OCI-LY3 (cell line): ENCODE measurements around the gene RAD51B.

Source experiments
- H2AFZ ChIP-seq: fragments of 200-600, 300-600 bp; shearing (Covaris generic); 2 replicates; pipeline ENCODE4 v1.6.0; 2014; ENCODE audit warnings: antibody characterized with exemption, low read depth, low read length
- H3K27ac ChIP-seq: fragments of 200-600, 300-600 bp; sonication (generic); 2 replicates; pipeline ENCODE4 v1.5.1; 2014; ENCODE audit warnings: mild to moderate bottlenecking, low read length, moderate library complexity, mixed read lengths
- H3K27me3 ChIP-seq: fragments of 200-600, 300-600 bp; sonication (generic); 2 replicates; pipeline ENCODE4 v1.6.1; 2014; ENCODE audit warnings: low read depth, low read length, mixed read lengths
- H3K36me3 ChIP-seq: fragments of 200-600, 300-600 bp; sonication (generic); replicated peaks from 2 replicates; pipeline ENCODE3; 2014; ENCODE audit warnings: low read depth, low read length, mixed read lengths
- H3K4me1 ChIP-seq: fragments of 300-600, 200-600 bp; sonication (generic); 2 replicates; pipeline ENCODE4 v1.6.1; 2014; ENCODE audit warnings: low read length, mixed read lengths
- H3K4me2 ChIP-seq: fragments of 200-600, 300-600 bp; sonication (generic); 2 replicates; pipeline ENCODE4 v1.6.1; 2014; ENCODE audit warnings: low read length, mixed read lengths
- H3K4me3 ChIP-seq: fragments of 300-600, 200-600 bp; sonication (generic); 2 replicates; pipeline ENCODE4 v1.5.1; 2014; ENCODE audit warnings: antibody characterized with exemption, mild to moderate bottlenecking, low read length, moderate library complexity
- H3K79me2 ChIP-seq: fragments of 300-600, 200-600 bp; shearing (Covaris generic); 2 replicates; pipeline ENCODE4 v1.6.1; 2014; ENCODE audit warnings: mild to moderate bottlenecking, low read length, mixed read lengths
- H3K9ac ChIP-seq: fragments of 300-600, 200-600 bp; shearing (Covaris generic); 2 replicates; pipeline ENCODE4 v1.6.0; 2014; ENCODE audit warnings: mild to moderate bottlenecking, low read length, moderate library complexity
- H3K9me3 ChIP-seq: fragments of 200-600, 300-600 bp; shearing (Covaris generic); 2 replicates; pipeline ENCODE4 v1.6.1; 2014; ENCODE audit warnings: low read length, mixed read lengths; ENCODE audit not compliant: insufficient read depth
- H4K20me1 ChIP-seq: fragments of 200-600, 300-600 bp; sonication (generic); 2 replicates; pipeline ENCODE4 v1.6.1; 2016; ENCODE audit warnings: low read length, mixed read lengths; ENCODE audit not compliant: insufficient read depth
- EZH2phosphoT487 ChIP-seq: fragments of 200-600 bp; shearing (Covaris generic); IDR thresholded peaks from 2 replicates; pipeline ENCODE4 v1.6.1; 2018; ENCODE audit warnings: antibody characterized with exemption, mixed run types, low read depth
- TF ChIP-seq, protein P1 (sequence below): fragments of 200-600, 300-600 bp; sonication (generic); IDR thresholded peaks from 2 replicates; pipeline ENCODE4 v1.5.1; 2014; ENCODE audit warnings: antibody characterized with exemption, low read length, low read depth

RAD51B gene

GRCh38 chr14:68032154-68032553, 212.6 kb downstream of the RAD51B start:
- Histone ChIP-seq H3K4me1 (no peaks in the 10 kb centered on the region), H4K20me1 (no peaks in the 10 kb centered on the region), H3K9me3 (no peaks in the 10 kb centered on the region), H3K79me2 (no peaks in the 10 kb centered on the region), H3K4me2 (no peak overlapping the region), H3K27me3 (no peaks in the 10 kb centered on the region), H3K36me3 (no peaks in the 10 kb centered on the region), H3K4me3 (no peak overlapping the region), H3K9ac (no peak overlapping the region), H2AFZ (no peak overlapping the region), H3K27ac (no peak overlapping the region)
- TF ChIP-seq, protein P1, sequence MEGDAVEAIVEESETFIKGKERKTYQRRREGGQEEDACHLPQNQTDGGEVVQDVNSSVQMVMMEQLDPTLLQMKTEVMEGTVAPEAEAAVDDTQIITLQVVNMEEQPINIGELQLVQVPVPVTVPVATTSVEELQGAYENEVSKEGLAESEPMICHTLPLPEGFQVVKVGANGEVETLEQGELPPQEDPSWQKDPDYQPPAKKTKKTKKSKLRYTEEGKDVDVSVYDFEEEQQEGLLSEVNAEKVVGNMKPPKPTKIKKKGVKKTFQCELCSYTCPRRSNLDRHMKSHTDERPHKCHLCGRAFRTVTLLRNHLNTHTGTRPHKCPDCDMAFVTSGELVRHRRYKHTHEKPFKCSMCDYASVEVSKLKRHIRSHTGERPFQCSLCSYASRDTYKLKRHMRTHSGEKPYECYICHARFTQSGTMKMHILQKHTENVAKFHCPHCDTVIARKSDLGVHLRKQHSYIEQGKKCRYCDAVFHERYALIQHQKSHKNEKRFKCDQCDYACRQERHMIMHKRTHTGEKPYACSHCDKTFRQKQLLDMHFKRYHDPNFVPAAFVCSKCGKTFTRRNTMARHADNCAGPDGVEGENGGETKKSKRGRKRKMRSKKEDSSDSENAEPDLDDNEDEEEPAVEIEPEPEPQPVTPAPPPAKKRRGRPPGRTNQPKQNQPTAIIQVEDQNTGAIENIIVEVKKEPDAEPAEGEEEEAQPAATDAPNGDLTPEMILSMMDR: no peak
- no peak for TF ChIP-seq EZH2phosphoT487

DNA sequence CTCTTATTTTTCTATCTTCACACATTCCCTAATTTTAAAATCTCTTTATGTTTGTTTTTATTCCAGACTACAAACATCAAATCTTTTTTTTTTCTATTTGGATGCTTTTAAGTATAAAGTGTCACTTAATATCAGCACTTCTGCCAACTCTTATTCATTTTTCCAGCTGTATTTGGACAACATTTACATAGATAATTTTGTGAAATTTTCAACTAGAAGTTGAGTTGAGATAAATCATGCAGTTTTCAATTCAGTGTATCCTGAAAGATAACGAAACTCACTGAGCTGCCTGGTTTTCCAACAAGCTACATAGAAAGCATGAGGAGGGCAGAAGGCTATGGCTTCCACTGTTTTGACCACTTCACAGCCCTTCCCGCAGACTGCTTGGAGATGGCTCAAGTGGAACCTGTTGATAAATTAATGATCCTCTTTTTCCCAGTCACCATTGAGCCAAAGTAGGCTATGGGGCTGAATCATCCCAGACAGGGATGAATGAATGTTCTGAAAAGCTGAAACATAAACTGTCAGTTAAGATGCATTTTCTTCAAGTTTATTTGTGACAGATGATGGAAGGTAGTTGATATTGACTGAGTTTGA, 213.9 kb downstream of the RAD51B start:
- Histone ChIP-seq H3K9ac (no peak overlapping the region), H2AFZ (no peak overlapping the region), H3K9me3 (no peaks in the 10 kb centered on the region), H3K36me3 (no peaks in the 10 kb centered on the region), H3K4me2 (no peak overlapping the region), H3K4me3 (no peak overlapping the region), H3K27ac (no peak overlapping the region), H3K79me2 (no peaks in the 10 kb centered on the region), H4K20me1 (no peaks in the 10 kb centered on the region), H3K4me1 (no peaks in the 10 kb centered on the region), H3K27me3 (no peaks in the 10 kb centered on the region)
- TF ChIP-seq, protein P1: no peak
- TF ChIP-seq EZH2phosphoT487: no peak

GRCh38 chr14:68034896-68035295, 215.3 kb downstream of the RAD51B start:
- Histone ChIP-seq H3K4me2 (no peak overlapping the region), H3K4me3 (no peak overlapping the region), H3K79me2 (no peaks in the 10 kb centered on the region), H3K27ac (no peak overlapping the region), H3K9ac (no peak overlapping the region), H3K9me3 (no peaks in the 10 kb centered on the region), H2AFZ (no peak overlapping the region), H4K20me1 (no peaks in the 10 kb centered on the region), H3K27me3 (no peaks in the 10 kb centered on the region), H3K36me3 (no peaks in the 10 kb centered on the region), H3K4me1 (no peaks in the 10 kb centered on the region)
- no peak for TF ChIP-seq EZH2phosphoT487
- TF ChIP-seq, protein P1: no peak

GRCh38 chr14:68036202-68036601, 216.6 kb downstream of the RAD51B start:
- no peak overlapping the region for H3K9ac ChIP-seq
- no peaks in the 10 kb centered on the region for H4K20me1 ChIP-seq
- no peaks in the 10 kb centered on the region for H3K27me3 ChIP-seq
- H3K9me3 ChIP-seq: no peaks in the 10 kb centered on the region
- H3K27ac ChIP-seq: no peak overlapping the region
- no peaks in the 10 kb centered on the region for H3K36me3 ChIP-seq
- no peak overlapping the region for H2AFZ ChIP-seq
- H3K4me1 ChIP-seq: no peaks in the 10 kb centered on the region
- no peaks in the 10 kb centered on the region for H3K79me2 ChIP-seq
- H3K4me3 ChIP-seq: no peak overlapping the region
- H3K4me2 ChIP-seq: no peak overlapping the region
- TF ChIP-seq, protein P1: no peak
- no peak for TF ChIP-seq EZH2phosphoT487
